B cell (primary cell): Measurements from ENCODE around the gene OPN1SW.

Source experiments
- CTCF ChIP-seq: fragments of 200-600 bp; IDR thresholded peaks from one replicate; pipeline ENCODE4 v1.8.0; 2022; ENCODE audit warnings: antibody characterized with exemption, mild to moderate bottlenecking
- EZH2 ChIP-seq: IDR thresholded peaks from 2 replicates; pipeline ENCODE4 v1.6.1; 2012; ENCODE audit warnings: borderline replicate concordance, low read depth, mild to moderate bottlenecking, moderate library complexity, low read length; ENCODE audit not compliant: insufficient read depth, poor library complexity, severe bottlenecking

GRCh38 chr7:128795129-128795528 is 19.5 kb upstream of the OPN1SW start:
- TF ChIP-seq CTCF (no peak), EZH2 (no peak)
